GM18507 (cell line): ENCODE results near the gene IGFLR1.

ENCODE experiments used
- DNase-seq: peaks from one replicate; pipeline ENCODE4 v3.0.0; 2011; ENCODE audit warnings: low read depth; ENCODE audit not compliant: insufficient read length; ENCODE audit errors: extremely low spot score
- FAIRE-seq: peaks from 2 replicates; lab custom pipeline; 2011; peaks lifted over from hg19 to GRCh38; lab: Jason Lieb, UNC

Gene IGFLR1

GRCh38 chr19:35743640-35744429 is 1.6 kb upstream of the IGFLR1 start:
- FAIRE-seq (no peak), DNase-seq (no peak)

DNA sequence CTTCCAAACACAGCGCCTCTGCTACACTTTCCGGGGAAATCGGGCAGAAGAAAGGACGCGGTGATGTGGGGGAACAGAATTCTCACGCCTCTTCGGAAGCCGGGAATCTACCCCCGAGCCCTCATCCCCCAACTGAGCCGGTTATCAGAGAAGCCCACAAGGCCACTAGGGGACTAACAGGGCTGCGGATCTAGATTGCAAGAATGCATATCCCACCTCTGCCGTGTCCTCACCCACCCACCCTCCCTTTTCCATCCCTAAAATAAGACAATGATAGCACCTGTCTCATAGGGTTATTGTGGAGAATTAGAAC is 1.1 kb downstream of the IGFLR1 start:
- no peak for FAIRE-seq
- DNase-seq = no peak

DNA sequence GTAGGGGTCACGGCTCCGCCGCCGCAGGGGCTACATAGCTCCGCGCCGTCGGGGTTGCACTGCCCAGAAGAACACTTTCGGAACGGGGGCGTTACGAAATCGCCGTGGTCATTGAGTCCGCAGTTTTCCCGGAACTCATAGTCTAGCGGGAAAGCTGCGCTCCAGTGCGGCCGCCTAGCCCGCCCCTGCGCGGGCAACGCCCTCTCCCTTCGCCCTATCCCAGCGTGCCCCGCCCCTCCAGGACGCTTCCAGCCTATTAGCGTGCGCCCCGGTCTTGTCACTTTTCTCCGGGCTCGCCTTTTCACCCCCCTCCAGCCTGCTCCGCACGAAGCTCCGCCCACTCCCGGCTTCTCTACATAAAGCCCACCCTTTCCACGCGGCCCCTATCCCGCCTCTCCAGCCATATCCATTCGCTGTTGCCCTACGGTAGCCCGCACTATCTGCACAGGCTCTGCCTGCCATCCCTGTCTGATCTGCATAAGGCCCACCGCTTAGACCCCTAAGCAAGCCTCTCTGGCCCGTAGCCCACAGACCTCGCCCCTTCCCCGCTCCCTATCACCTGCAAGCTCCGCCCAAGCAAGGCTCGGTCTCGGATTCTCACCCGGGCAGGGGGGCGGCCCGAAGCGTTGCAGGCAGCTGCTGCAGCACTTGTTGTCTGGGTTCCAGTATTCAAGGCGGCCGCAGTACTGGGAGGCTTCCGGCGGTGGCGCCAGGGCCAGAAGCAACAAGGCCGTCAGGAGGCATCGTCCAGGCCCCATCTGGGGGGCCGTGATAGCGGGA is 1.6 kb downstream of the IGFLR1 start:
- DNase-seq (peak; percentile 90), FAIRE-seq (peak; percentile 93)

- DNase-seq (no peak), FAIRE-seq (no peak)
Measured at GRCh38 chr19:35740108-35740422, 2.2 kb downstream of the IGFLR1 start.

- FAIRE-seq = no peak
Measured at GRCh38 chr19:35739275-35740107, 2.8 kb downstream of the IGFLR1 start.

GRCh38 chr19:35738887-35739229 is 3.4 kb downstream of the IGFLR1 start:
- DNase-seq (no peak), FAIRE-seq (no peak)

More at GRCh38 chr19:35739275-35740107, 2.8 kb downstream of the IGFLR1 start:
- no peak for DNase-seq

DNA sequence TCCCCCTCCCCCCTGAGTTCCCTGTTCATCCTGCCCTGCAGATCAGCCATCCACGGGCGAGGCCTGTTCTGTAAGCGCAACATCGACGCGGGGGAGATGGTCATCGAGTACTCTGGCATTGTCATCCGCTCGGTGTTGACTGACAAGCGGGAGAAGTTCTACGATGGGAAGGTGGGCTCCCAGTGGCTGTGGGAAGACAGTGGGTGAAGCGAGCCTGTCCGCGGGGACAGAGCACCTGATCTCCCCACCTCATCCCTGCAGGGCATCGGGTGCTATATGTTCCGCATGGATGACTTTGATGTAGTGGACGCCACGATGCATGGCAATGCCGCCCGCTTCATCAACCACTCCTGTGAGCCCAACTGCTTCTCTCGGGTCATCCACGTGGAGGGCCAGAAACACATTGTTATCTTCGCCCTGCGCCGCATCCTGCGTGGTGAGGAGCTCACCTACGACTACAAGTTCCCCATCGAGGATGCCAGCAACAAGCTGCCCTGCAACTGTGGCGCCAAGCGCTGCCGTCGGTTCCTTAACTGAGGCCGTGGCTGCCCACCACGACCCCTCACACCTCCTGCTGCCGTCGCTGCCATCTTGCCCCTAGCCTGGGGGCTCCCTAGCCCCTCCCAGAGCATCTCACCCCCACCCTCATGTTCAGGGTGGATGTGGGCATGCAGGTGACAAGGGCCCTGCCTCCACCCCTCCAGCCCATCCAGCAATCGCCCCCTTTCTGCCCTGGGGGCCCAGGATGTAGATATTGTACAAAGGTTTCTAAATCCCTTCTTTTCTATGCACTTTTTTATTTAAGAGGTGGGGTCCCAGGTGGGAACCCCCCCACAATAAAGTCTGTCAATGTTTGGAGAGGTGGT is 4.0 kb downstream of the IGFLR1 start:
- DNase-seq (no peak), FAIRE-seq (no peak)

- DNase-seq = no peak
- no peak for FAIRE-seq
Measured at GRCh38 chr19:35736913-35737886, 5.1 kb downstream of the IGFLR1 start.

GRCh38 chr19:35734889-35735288 is 7.4 kb downstream of the IGFLR1 start:
- no peak for FAIRE-seq
- DNase-seq = no peak

- no peak for DNase-seq
- no peak for FAIRE-seq
Measured at GRCh38 chr19:35734273-35734672, 8.0 kb downstream of the IGFLR1 start.

DNA sequence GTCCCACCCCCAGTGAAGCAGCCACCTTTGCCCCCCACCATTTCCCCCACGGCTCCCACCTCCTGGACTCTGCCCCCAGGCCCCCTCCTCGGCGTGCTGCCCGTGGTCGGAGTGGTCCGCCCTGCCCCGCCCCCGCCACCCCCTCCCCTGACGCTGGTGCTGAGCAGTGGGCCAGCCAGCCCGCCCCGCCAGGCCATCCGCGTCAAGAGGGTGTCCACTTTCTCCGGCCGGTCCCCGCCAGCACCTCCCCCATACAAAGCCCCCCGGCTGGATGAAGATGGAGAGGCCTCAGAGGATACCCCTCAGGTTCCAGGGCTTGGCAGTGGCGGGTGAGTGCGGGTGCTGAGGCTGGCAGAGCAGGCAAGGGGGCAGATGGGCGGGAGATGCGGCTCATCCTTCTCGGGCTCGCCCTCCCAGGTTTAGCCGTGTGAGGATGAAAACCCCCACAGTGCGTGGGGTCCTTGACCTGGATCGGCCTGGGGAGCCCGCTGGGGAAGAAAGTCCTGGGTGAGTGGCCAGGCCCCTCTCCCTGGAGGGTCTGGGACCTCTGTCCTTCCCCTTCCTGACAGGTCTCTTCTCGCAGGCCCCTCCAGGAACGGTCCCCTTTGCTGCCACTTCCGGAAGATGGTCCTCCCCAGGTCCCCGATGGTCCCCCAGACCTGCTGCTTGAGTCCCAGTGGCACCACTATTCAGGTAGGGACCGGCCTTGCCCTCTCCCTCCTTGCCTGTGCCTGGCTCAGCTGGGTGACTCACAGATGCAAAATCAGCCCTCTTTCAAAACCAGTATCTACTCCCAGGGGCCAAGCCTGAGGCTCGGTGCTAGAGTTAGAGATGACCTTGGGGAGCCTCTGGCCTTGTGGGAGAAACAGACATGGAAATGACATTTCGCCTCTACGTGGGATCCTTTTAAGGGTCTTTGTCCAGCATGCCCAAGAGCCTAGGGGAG is 8.8 kb downstream of the IGFLR1 start:
- no peak for FAIRE-seq
- no peak for DNase-seq

DNA sequence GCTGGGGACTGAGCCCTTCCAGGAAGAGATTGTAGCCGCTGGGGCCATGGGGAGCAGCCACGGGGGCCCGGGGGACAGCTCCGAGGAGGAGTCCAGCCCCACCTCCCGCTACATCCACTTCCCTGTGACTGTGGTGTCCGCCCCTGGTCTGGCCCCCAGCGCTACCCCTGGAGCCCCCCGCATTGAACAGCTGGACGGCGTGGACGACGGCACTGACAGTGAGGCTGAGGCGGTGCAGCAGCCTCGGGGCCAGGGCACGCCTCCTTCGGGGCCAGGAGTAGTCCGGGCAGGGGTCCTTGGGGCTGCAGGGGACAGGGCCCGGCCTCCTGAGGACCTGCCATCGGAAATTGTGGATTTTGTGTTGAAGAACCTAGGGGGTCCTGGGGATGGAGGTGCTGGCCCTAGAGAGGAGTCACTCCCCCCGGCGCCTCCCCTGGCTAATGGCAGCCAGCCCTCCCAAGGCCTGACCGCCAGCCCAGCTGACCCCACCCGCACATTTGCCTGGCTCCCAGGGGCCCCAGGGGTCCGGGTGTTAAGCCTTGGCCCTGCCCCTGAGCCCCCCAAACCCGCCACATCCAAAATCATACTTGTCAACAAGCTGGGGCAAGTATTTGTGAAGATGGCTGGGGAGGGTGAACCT is 9.6 kb downstream of the IGFLR1 start:
- DNase-seq (no peak), FAIRE-seq (no peak)

DNA sequence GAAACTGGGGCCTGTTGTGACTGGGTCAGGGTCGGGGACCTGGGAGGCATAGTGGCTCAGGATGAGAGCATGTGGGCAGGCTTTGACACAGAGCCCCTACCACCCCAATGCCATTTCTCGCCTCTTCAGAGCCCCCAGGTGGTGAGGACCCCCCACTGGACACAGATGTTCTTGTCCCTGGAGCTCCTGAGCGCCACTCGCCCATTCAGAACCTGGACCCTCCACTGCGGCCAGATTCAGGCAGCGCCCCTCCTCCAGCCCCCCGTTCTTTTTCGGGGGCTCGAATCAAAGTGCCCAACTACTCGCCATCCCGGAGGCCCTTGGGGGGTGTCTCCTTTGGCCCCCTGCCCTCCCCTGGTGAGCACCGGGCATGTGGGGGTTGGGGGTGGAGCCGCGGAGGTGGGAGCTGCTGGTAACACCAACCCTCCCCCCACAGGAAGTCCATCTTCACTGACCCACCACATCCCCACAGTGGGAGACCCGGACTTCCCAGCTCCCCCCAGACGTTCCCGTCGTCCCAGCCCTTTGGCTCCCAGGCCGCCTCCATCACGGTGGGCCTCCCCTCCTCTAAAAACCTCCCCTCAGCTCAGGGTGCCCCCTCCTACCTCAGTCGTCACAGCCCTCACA is 10.4 kb downstream of the IGFLR1 start:
- FAIRE-seq (no peak), DNase-seq (no peak)

- FAIRE-seq = no peak
Measured at GRCh38 chr19:35731353-35731752, 10.9 kb downstream of the IGFLR1 start.

GRCh38 chr19:35730326-35730725 is 11.9 kb downstream of the IGFLR1 start:
- FAIRE-seq (no peak), DNase-seq (no peak)

More at GRCh38 chr19:35731353-35731752, 10.9 kb downstream of the IGFLR1 start:
- no peak for DNase-seq

DNA sequence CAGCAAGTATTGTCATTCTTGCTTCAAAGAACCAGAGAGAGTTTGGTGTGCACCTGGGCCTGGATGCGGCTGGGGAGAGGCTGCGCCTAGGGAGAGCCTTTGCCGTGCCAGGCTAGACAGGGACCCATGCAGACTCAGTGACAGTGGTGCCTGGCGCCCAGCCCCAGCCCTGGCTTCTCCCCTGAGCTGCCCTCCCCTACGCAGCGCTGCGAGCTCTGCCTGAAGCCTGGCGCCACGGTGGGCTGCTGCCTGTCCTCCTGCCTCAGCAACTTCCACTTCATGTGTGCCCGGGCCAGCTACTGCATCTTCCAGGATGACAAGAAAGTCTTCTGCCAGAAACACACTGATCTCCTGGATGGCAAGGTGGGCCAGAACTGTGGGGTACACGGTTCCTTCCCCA is 12.5 kb downstream of the IGFLR1 start:
- no peak for FAIRE-seq
- DNase-seq = no peak

GRCh38 chr19:35729021-35729420 is 13.2 kb downstream of the IGFLR1 start:
- no peak for FAIRE-seq
- DNase-seq = no peak
